Left forelimb (tissue), 1 donor: ENCODE measurements around the gene TMC3.

Experiments used
- DNase-seq: peaks from one replicate; pipeline ENCODE4 v3.0.0-alpha.2; 2018; ENCODE audit warnings: low spot score

TMC3 gene

DNA sequence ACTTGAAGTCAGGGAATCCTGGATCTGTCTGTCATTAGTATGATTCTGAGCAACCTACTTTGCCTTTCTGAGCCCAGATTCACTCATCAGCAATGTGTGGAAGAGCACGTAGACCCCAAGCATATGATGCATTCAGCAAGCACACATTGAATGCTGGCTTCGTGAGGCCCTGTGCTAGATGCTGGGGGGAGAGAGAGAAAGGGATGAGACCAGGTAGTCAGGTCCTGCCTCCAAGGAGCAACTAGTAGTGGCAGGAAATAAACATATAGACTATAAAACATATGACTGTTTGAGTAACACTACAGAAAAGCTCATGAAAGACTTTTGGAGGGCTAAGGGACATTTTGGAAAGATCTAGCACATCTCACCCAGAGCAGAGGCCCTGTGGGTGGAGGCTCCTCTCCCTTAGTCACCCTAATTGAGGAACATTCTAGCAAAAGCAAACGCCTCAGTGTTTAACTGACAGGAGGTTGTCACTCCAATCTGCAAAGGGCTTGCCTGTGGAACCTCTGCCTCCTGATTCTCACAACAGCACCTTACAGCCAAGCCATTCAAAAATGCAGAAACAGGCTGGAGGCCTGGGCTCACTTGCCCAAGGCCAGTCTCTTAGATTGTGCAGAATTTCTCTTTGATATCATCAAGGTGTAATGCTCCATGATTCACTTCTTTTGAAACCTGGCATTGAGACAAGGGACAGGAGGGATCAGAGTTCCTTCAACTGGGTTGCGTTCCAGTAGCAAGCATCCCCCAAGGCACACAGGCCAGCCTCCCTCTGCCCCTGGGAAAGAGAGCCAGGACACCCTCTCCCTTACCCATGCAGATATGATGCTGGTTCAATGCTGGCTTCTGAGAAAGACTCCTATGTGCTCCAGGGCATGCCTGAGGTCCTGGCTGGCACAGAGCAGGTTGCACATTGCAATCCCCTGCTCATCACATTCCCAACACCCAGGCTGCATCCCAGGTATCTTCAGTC is 76.1 kb downstream of the TMC3 start:
- DNase-seq = no peak

DNA sequence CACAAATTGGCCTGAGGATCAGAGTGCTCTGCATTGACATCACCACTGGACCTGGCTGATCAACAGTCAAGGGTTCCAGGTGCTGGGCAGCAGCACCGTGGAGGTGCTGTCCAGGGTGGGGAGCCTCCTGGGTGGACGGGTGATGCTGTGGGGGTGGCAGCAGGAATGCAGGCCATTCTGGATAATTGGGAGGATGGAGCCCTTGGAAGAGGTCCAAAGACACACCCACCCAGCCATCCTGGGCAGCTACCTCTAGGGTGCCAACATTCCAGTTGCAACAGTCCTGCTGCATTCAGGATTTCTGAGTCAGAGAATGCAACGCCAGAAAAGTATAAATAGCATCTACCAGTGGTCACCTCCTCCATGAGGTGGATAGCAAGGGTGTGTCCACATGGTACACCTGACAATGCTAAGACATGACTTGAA is 76.9 kb downstream of the TMC3 start:
- no peak for DNase-seq

DNA sequence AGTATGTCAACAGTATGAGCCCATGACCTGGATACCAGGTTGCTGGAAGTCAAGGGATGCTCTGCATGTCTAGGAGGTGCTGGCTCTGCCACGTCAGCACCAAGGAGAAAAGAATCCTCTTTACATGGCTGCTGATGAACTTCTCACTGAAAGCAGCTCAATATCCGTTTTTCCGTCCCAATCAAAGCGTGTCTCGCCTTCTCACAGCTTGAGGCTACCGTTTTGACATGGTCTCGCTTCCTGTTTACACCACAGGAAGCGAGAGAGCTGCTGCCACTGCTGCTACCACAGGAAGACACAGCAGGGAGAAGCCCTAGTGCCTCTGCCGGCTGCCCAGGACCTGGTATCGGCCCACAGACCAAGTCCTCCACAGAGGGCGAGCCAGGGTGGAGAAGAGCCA is 77.3 kb downstream of the TMC3 start:
- no peak for DNase-seq

DNA sequence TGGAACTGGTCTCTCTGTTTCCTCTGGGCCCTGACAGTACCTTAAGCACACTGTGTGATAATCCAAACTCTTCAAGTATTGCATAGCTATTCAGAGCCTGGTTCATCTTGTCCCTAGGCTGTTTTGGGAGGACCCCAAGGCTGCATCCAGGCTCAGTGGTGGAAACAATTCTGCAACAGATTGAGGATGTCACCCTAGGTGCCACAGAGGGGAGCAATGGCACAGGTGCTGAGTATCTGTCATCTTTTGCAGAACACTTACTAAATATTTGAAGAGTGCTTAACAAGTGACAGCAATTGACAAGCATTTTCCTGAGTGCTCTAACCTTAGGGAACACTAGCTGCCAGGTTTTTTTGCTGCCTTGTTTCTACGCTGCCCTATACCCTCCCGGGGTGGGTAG is 77.8 kb downstream of the TMC3 start:
- DNase-seq = no peak

DNA sequence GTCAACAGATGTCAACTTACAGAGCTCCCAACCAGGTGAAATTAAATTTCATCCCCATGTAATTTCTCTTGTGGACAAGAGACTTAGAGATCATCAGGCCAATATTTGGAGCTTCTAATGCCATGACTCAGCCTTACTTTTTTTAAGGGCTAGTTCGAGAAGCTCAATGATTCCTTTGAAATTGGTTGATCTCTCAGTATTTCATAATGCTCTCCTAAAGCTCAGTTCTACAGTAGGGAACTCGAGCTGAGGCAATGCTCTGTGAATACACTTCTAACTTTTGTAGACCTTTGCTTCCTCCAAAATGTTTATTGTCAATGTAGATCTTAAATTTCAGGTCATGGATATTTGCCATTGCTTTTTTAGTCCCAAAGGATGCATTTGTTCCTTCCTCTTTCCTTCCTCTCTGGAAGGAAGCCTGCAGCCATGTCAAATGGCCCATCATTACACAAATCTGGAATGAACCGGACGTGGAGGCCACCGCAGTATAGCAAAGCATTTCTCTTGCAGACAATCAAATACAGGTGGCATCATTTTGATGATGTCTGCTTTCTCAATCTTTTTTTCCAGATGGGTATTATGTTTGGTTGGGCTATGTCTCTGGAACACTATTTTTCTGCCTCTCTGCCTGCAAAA is 78.4 kb downstream of the TMC3 start:
- no peak for DNase-seq

DNA sequence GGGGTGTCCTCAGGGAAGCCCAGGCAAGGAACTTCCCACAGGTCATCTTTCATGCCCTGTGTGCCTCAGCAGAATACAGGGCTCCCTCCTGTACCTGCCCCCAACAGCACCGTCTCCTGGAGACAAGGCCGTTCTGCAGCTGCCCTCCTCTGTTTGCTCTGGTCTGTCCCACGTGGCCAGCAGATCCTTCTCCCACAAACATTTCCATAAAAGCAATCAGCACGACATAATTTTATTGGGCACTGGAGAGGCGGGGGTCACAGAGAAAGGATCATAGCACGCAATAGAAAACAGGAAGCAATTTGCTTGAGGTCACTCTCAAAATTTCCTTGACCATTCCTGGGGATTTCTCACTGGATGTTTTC is 79.5 kb downstream of the TMC3 start:
- DNase-seq = no peak

DNA sequence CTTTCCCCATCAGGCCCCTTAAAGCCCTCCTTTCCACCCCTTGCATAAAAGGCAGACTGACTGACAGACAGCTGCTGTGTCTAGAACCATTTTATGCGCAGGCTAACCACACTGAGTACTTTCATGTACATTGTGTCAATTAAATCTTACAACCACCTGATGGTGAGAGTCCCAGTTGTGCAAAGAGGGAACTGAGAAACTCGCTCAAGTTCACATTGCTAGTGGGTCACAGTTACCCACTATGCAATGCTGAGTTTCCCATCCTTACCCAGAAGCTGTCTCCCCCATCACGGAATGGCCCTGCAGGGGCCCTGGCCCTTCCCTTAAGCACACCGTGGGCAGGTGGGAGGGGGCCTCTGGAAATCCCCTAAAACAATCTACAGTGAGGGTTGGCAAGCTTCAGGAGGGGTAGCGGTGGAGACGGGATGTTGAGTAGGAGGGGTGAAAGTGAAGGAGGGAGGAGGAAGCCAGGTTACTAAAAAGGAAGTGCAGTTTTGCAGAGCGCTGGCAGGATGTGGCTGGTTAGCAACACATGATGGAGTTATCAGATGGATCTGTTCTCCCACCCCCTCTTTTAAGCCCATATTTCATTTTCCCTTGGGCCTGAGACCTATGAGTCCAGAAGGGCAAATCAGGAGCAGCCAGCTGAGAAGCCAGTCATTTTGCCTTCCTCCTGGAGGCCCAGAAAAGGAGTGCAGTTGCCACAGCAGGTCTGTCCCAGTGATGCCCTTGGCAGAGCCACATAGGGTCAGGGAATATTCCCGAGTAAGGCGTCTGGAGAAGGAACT is 80.1 kb downstream of the TMC3 start:
- no peak for DNase-seq

DNA sequence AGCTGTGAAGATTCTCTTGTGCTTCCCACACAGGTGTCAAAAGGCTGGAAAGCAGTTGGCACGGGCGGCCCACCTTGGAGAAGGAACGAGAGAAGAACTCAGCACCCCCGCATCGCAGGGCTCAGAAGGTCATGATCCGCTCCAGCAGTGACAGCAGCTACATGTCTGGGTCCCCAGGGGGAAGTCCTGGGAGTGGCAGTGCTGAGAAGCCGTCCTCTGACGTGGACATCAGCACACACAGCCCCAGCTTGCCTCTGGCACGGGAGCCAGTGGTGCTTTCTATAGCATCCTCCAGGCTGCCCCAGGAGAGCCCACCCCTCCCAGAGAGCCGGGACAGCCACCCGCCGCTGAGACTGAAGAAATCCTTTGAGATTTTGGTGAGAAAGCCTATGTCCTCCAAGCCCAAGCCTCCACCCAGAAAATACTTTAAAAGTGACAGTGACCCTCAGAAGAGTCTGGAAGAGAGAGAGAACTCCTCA is 81.5 kb downstream of the TMC3 start:
- no peak for DNase-seq

DNA sequence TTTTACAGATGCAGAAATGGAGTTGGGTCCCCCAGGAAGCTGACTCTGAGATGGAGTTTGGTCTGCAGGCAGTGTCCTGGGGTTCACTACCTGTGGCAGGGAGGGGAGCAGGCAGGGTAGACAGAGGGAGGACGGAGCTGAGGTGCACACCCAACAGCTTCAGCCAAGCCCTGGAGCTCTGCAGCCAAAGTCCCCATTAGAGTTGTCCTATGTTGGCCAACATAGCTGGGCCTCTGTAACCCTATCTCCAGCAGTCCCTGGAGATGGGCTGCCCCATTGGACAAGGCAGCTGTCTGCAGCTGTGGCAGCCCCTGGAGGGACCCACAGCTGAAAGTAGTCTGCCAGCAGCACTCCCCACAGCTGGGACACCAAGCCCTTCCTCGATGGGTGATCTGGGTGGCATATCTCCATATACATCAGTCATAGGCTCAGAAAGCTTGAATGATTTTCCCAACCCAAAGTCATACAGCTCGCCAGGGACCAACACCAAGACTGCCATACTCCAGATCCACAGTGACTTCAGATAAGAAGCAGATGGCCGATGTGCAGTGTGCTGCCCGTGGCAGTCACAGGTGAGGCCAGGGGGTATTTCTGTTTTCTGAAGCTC is 82.0 kb downstream of the TMC3 start:
- DNase-seq = no peak

DNA sequence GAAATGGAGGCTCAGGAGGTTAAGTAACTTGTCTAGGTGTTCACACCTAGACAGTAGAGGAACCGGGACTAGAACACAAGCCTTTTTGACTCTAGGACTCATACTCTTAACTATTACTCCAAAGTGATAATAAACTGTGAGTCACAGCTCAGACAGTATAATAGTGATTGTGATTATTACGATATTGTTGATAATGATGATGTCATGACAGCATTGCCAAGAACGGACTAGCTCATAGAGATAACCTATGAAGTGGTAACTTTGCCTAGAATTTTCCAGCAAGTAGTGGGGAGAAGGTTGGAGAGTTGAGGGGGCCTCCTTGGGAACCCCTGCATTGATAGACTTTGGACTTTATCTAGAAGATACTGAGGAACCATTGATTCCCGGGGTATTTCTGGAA is 84.1 kb downstream of the TMC3 start:
- no peak for DNase-seq

DNA sequence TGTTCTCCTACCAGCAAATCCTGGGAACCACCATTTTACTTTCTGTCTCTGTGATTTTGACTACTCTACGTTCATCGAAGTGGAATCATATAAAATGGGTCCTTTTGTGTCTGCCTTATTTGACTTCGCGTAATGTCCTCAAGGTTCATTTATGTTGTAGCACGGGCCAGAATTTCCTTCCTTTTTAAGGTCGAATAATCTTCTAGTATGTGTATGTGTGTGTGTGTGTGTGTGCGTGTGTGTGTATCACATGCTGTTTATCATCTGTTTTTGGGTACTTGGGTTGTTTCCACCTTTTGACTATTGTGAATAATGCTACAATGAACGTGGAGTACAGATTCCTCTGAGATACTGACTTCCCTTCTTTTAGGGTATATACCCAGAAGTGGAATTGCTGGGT is 85.4 kb downstream of the TMC3 start:
- no peak for DNase-seq

DNA sequence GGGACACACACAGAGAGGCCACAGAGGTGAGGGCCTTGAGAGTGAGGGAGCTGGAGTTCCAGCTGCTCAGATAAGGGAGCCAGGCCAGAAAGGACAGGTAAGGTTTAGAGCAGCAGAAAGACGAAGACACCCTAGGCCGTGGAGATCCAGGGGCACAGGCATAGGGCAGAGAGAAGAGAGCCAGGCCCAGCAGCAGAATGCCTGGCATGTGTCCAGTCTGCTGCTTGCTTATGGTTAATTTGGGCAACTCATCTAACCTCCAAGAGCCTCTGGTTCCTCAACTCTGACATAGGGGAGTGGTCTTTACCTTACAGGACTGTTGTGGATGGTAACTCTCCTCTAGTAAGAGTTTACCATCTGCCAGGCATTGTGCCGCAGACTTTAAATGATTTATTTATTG is 86.0 kb downstream of the TMC3 start:
- no peak for DNase-seq

DNA sequence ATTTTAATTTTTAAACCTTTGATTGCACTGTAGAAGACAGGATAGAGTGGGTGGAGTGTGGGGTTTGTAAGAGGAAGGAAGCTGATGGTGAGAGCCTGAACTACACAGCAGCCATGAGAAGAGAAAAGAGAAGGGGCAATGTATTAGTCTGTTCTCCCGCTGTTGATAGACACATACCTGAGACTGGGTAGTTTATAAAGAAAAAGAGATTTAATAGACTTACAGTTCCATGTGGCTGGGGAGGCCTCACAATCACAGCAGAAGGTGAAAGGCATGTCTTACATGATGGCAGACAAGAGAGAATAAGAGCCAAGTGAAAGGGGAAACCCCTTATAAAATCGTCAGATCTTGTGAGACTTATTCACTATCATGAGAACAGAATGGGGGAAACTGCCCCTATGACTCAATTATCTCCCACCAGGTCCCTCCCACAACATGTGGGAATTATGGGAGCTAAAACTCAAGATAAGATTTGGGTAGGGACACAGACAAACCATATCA is 87.3 kb downstream of the TMC3 start:
- no peak for DNase-seq

DNA sequence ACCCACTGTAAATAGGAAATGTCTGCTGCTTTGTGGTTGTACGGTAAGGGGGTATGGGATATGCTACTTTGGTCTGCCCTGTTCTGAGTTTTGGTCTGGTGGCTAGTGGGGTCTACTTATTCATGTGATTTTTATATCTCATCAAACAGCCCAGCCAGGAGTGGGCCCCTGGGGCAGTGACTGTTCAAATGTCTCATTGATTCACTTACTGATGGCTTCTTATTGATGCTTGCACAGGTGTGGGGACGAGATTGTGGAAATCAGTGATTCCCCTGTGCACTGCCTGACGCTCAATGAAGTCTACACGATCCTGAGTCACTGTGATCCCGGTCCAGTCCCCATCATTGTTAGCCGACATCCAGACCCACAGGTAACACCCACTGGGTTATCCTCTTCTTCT is 88.6 kb downstream of the TMC3 start:
- no peak for DNase-seq

DNA sequence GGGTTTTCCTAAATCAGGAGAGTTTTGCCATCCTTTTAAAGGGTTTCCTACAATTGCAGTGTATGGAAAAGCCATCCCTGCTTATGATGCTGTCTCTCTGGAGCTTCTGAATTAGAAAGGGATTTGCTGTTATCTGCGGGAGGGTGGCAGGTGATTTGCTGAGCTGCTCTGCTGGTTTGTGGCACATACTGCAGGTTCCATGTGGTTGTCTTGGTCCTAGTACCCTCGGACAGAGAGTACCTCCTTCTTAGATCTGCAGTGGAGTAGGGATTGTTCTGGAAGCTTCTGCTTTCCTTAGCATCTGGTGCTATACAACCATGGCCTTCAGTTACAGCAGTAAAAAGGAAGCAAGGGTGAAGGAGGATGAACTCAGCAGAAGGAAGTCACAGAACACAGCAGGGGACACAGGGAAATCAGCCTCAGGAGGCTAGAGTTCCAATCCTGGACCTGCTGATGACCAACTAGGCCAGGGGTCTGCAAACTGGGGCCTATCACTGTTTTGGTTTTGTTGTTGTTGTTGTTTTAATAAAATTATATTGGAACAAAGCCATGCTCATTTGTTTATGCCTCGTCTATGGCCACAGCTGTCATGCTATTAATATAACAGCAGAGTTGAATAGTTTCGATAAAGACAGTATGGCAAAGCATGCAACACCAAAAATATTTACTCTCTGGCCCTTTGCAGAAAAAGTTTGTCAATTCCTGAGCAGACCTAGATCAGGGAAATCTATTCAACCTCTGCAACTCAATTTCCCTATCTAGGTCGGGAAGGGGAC is 89.6 kb downstream of the TMC3 start:
- DNase-seq = peak; percentile 15

DNA sequence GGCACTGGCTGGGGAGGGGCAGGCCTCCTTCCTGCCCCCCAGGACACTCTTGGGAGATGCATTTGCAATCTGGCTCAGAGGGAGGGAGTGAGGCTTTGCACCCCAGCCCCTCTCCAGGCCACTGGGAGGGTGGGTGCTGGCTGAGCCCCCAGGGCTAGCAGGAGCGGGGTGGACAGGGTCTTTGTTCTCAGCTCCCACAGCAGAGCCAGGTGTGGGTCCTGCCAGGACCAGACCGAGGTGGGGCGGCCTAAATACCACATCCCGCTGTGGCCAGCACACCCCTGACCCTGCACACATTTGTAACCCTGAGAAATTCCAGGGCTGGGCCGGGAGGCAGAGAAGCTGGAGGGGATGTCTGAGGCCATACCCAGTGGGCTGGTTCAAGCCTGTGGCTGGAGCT is 91.1 kb downstream of the TMC3 start:
- DNase-seq = peak; percentile 37

DNA sequence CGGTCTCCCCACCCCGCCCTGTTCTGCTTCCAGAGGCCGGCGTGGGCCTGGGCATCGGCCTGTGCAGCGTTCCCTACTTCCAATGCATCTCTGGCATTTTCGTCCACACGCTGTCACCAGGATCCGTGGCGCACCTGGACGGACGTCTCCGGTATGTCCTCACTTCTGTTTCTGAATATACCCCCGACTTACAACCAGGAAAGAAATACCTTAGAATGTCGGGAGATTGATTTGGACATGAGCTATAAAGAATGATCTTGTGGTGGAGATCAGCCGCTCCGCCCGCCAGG is 91.5 kb downstream of the TMC3 start:
- DNase-seq = peak; percentile 55

DNA sequence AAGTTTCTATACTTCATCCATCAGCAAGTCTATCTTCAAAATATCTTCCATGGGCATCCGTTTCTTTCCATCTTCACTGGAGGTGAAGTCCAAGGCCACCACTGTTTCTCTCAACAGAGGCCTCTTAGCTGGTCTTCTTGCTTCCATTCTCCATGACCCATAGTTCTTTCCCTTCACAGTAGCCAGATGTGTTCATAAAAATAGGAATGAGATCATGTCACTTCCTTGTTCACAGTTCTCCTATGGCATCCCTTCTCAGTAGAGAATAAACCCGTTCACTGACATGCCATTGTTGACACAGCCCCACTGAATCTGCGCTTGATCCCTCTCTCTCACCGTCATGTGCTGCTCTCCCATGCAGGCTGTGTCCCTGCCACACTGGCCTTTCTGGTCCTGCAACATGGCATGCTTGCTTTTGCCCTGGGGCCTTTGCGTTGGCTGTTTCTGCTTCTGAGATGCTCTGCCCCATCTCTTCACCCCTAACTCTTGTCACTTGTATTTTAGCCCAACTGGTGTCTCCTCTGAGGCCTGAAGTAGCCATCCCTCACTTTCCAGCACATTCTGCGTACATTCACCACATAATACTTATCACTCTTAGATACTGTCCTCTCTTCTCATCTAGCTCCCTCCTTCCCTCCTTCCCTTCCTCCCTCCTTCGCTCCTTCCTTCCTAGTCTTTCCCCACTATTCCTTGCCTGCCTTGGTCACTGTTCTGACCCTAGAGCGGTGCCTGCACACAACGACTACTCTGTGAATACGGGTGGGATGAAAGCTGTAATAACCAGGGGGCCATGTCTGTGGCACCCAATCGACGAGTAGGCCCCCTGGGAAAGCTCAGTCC is 92.0 kb downstream of the TMC3 start:
- DNase-seq = peak; percentile 25

DNA sequence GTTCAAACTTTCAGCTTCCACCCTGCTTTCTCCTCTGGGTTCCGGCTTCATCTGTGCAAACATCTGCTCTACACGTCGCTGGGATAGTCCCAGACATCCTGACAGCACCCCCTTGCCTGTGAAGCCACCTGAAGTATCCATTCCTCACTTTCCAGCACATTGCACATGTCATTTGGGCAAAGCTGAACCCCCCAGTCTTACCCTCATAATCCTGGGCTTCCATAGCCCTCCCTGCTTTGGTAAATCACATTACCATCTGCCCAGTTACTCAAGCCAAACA is 92.6 kb downstream of the TMC3 start:
- peak; percentile 46 for DNase-seq
